Muscle of back (tissue), 11 donors: ENCODE measurements around the gene NIM1K. TPM values are rescaled to one million over a fixed set of nuclear protein-coding genes. Genes with fewer than 3 reads are reported as not detected.
"Not testable (repeated sequence)": the region's sequence is repeated elsewhere in the genome, so short reads cannot be mapped to it uniquely, and the experiment has no call there.

Source experiments
- DNase-seq, 3 donors: peaks; one replicate each; pipeline versions ENCODE4 v3.0.0 to v3.0.0-alpha.2; 2013
- polyA plus RNA-seq, 10 donors: library from polyadenylated mRNA; unstranded; fragments of 120-200 nt; gene quantifications; one replicate each; pipeline ENCODE4 v1.2.1, GENCODE V29; 2013; ENCODE audit not compliant: insufficient read length in 10 of 10

The NIM1K gene
- polyA plus RNA-seq, 10 donors: 0.25 to 0.97 (median 0.47) TPM

DNA sequence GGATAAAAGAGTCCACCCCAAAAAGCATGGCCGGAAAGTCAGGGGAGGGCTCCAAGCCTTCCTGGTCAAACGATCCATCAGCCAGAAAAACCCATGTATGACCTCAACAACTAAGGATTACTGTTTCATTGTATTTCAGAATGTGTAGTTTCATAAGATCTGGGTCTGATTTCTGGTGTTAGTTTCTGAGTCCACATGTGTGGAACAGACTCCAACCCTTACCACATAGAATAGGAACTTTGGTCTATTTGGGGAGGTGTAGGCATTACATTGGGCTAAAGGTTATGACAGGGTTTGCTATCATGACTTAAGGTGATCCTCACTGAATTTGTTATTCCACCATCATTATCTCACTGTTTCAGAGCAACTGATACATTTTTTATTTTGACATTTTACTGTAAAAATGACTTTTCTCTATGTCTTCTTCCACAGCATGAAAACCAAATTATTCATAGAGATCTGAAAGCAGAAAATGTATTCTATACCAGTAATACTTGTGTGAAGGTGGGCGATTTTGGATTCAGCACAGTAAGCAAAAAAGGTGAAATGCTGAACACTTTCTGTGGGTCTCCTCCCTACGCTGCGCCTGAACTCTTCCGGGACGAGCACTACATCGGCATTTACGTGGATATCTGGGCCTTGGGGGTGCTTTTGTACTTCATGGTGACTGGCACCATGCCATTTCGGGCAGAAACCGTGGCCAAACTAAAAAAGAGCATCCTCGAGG, 87.7 kb downstream of the NIM1K start:
- DNase-seq: no peak

DNA sequence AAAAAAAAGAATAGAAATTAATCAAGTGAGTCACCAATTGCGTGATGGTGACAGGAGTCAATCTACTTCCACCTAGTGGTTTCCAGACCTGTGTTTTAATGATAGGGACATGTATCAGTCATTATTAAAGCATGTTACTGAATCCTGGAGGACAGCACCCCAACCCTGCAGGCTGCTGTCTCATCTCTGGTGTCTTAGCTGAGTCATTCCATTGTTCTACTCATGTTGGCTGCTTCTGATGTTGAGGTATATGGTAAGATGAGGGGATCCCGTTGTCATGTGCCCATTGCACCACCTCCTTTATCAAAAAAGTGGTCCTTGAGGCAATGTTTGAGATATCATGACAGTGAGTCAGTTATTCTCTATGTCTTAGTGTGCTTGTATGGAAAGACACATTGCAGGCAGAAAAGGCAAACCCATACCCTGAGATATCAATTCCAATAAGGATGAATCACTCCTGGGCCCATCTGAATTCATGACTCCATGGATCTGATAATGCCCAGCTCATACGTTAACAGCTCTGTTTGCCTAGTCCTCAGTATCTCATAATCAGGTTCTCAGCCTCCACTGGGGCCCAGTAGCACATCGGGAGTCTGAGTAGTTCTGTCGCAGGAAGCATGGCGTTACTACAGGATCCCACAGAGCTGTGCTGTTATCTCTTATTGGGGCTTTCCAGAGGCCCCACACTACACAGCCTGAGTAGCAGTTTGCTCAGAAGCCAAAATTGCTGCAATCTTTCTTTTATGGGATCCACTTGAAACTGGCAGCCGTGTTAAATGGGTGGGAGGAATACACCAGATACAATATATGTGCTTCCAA, 90.0 kb downstream of the NIM1K start:
- DNase-seq: no peak

- no peak for DNase-seq
Measured at GRCh38 chr5:43286623-43287022, 94.6 kb downstream of the NIM1K start.

DNA sequence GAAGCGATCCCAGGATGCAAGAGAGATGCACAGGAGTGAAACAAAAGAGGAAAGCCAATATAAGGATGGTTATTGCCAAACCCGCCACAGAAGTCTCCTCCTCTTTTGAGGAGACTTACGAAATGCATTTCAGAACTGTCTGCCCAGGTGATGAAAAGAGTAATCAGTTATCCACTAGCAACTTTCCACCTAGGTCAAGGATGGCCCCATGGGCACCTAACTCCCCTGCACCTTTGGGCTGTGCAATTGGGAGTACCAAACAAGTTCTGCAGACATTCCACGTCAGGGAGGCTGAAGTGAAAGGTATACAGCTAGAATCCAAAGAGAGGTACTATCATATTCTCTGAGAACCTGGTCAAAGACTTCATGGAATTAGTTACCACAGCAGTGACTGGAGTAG, 95.5 kb downstream of the NIM1K start:
- no peak for DNase-seq

DNA sequence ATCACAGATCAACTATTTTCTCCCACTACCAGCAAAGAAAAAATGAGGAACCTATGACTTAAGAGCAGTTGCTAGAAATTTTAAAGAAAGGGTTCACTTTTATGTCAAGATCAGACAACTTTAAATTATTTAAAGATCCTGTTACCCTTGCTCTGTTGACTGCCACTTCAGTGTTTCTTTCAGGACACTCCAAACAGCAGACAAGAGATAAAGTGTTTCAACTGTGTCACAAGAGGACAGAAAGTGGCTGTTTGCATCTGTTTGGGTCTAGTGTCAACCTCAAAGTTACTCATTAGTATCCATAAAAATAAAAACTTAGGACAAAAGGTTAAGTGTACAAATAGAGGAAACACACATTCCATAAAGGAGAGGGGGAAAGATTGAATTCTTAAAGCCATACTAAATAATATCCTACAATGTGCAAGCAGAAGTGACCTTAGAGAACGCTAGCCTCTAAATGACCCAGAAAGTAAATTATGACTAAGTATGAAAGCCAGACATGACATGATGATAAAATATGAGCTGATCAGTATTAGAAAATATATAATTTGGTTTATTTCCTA, 96.3 kb downstream of the NIM1K start:
- no peak for DNase-seq

DNA sequence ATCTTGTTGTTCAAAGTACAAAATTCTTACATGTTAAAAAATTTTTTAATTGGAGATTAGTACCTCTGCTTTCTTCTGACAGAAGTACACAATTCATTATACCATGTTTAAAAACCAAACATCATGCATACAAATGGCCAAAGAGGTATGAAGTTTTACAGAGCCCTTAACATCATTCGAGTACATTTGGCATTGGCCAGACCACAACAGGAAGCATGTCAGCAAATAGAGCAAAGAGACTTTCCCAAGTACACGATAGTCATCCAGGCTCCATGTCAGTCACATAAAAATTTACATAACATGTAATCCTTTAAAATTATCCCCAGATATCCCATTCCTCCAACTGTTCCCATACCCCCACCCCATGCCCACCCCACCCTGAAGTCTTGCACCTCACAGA, 98.7 kb downstream of the NIM1K start:
- no peak for DNase-seq

DNA sequence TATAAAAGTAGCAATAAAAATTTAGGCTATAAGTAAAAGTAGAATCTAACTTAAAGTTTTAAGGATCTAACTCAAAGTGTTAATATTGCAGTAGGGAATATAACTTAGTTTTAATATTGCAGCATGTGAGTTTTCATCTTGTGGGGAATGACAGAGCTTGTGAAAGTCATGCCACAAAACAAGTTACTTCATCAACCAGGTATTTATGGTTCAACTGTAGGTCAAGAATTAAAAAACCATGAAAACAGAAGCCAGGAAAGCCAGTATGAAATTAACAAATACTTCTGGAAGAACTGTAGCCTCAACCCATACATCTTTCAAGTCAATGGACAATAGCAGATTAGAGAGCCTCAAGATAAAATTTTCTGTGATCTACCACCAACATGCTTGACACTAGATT, 102.2 kb downstream of the NIM1K start:
- no peak for DNase-seq

DNA sequence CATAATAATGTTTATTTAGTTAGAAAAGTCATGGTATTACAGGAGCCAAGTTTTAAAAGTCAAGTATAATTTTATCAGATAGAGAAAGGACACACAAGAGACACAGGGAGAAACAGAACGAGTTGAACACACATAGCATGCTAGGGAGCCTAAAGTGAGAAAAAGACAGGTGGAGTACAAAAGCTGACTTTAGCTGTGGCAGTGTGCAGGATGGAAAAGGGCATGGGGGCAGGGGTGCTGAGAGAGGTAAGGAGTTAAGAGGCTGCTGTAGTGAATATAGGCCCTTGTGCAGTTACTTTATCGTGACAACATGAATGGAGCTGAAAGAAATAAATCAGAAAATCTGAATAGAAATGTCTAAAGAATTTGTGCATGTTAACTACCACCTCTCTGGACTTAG, 103.2 kb downstream of the NIM1K start:
- DNase-seq: no peak

DNA sequence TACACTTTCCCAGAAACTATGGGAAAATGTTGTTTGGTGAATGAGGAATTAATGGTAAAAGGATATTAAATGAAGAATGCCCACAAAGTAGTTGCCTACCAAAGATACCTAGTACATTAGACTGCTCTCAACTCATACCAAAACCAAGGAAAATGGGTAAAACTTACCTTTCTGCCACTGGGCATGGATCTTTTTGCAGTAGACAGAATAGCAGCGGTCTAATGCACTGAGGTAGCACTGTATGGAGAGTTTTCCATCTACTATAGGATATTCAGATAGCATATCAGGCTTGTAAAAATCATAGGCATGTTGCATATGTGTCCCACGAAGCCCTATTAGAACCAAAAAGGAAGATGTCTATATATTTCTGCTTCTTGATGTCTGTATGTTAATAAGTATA, 104.8 kb downstream of the NIM1K start:
- no peak for DNase-seq

DNA sequence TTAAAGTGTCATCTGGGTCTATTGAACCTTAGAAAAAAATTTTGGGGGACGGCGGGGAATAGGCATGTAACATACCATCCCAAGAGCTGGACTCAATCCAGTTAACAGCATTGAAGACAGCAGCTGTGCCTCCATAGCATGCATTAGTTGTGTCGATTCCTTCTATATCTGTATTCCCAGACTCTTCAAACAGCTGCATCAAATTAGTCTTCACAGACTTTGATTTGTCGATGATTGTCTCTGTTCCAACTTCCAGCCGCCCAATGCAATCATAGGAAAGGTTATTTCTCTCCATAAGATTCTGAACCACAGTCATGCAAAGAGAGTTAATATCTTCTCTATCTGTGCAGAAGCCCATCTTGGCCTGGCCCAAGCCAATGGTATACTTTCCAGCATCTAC, 106.4 kb downstream of the NIM1K start:
- peak in 2 of 3 donors; percentile 9 to 13 for DNase-seq

GRCh38 chr5:43300112-43300511, 108.1 kb downstream of the NIM1K start:
- DNase-seq: no peak

DNA sequence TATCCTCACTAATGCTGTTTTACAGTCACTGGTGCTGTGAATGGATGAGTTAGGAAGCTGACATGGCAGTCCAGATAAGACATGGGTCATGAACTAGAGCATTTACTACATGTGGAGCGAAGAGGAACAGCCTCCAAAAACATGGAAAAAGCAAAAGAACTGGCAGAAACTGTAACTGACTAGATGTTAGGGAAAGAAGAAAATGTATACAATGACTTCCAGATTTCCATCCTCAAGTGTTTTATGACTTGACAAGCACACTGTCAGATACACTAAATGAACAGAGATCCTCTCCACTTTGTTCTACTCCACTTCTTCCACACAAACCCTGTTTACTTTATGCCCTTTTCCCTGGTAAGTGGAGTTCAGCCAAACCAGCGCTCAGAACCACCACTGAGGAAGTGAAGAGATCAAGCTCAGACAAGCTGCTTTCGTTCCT, 109.6 kb downstream of the NIM1K start:
- peak in 2 of 3 donors; percentile 3 to 29 for DNase-seq

DNA sequence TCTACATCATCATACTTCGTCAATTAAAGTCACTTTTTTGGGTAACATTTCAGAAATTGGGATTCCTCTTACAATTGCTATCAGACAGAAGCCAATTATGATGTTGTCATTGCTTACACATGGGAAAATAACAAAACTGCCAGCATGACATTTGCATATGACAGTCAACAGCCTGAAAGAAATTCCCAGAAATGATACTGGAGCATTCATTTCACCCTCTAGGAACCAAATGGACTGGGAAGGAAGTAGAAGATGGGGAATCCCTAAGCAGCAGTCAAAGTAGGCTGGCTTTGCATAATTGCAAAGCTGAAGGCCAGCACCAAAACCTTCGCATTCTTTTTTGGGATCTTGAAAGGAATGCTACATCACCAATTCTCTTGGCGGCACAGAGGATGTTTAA, 110.5 kb downstream of the NIM1K start:
- no peak for DNase-seq

DNA sequence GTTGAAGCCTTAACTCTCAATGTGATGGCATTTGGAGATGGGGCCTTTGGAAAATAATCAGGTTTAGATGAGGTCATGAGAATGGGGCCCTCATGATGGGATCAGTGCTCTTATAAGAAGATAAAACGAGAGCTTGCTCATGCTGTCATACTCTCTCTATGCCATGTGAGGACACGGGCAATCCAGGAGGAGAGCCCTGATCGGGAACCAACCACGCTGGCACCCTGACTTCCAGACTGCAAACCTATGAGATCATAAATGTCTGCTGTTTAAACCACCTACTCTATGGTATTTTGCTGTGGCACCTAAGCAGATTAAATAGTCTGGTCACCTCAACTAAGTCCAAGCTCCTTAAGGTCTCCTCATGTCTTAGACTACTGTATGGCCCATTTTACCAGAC, 111.2 kb downstream of the NIM1K start:
- no peak for DNase-seq

GRCh38 chr5:43304525-43304924, 112.5 kb downstream of the NIM1K start:
- DNase-seq: peak in 1 of 3 donors; percentile 21

- peak; percentile 47 to 70 (median 51) for DNase-seq
Measured at GRCh38 chr5:43305948-43306565, 114.0 kb downstream of the NIM1K start.

DNA sequence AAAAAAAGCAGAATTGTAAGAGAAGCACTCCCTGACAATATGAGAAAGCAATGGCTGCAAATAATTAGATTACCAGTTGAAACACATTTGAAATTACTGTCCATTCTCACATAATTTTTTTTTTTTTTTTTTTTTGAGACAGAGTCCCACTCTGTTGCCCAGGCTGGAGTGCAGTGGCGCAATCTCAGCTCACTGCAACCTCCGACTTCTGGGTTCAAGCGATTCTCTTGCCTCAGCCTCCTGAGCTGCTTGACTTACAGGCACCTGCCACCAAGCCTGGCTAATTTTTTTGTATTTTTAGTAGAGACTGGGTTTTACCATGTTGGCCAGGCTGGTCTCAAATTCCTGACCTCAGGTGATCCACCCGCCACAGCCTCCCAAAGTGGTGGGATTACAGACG, 114.9 kb downstream of the NIM1K start:
- not testable (repeated sequence) for DNase-seq

DNA sequence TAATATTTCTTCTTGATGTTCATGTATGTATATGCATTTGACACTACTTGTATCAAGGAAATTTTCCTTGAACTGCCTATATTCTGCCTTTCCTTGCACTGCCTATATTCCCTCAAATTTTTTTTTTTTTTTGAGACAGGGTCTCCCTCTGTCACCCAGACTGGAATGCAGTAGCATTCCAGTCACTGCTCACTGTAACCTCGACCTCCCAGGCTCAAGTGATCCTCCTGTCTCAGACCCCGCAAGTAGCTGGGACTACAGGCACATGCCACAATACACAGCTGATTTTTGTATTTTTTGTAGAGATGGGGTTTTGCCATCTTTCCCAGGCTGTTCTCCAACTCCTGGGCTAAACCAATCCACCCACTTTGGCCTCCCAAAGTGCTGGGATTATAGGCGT, 117.1 kb downstream of the NIM1K start:
- DNase-seq: no peak

- no peak for DNase-seq
Measured at GRCh38 chr5:43309637-43310036, 117.6 kb downstream of the NIM1K start.

DNA sequence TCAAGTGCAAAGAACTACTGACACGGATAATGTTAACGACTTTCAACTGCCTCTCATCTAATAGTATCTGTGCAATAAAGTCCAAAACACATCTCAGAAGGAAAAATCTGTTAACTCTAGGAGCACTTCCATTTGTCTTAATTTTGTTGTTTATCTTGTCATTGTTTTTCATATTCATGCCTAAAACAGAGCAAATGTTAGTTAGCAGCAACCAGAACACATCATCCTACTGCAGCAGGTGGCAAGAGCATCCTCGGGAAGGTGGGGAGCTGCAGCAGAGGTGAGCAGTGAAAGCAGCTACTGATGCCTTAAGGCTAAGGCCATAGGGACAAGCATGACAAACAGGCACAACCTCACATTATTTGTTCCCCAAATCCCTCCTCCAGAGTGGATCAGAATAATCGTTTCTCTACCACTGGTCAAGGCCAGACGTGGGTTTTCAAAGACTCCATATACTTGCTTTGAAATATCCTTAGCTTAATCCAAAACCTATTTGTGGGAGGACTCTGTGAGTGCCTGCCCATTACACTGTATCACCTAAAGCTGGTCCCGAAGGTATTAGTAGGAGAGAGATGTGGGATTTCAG, 120.1 kb downstream of the NIM1K start:
- peak in 1 of 3 donors; percentile 13 for DNase-seq

GRCh38 chr5:43312699-43313034, 120.6 kb downstream of the NIM1K start:
- DNase-seq: no peak
